Fibroblast of pulmonary artery (primary cell): ENCODE results near the gene NANP.

Experiments used
- DNase-seq: peaks from one replicate; pipeline ENCODE4 v3.0.0-alpha.2; 2010; ENCODE audit warnings: low read depth
- H3K4me3 ChIP-seq: replicated peaks from 2 replicates; pipeline ENCODE4 v1.5.1; 2011; ENCODE audit warnings: low read depth, mild to moderate bottlenecking, control low read depth, low read length, moderate library complexity
- TF ChIP-seq, protein P1 (sequence below): IDR thresholded peaks from 2 replicates; pipeline ENCODE4 v1.5.1; 2011; ENCODE audit warnings: mild to moderate bottlenecking, control low read depth, low read length, inconsistent platforms; ENCODE audit errors: missing control alignments

NANP gene

DNA sequence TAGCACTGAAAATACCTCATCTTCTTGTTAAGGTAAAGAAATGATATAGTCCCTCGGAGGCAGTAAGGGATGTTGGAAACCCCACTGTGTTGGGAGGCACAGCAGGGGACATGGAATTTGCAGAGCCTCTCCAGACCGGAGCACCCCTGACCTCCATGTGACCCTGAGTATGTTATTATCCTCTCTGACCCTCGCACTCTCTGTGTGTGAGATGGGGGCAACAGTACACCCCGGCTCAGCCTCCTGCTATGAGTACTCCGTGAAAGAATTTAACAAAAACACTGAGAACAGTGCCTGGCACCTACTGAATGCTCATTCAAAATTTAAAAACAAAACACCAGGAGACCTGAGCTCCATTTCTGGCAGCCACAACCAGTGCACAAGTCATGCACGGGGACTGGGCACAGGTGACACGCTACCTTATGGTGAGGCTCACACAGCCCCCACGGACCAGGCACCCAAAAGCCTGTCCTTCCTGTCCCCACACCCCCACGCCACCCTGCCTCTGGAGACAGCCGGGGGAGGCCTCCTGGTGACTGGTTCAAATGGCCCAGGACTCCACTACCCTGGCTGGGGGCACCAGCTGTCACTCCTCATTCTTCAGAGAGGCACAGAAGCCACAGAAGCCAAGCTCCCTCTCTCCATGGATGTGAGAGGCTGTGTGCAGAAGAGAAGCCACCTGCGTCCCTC is 44.6 kb downstream of the NANP start:
- TF ChIP-seq, protein P1, sequence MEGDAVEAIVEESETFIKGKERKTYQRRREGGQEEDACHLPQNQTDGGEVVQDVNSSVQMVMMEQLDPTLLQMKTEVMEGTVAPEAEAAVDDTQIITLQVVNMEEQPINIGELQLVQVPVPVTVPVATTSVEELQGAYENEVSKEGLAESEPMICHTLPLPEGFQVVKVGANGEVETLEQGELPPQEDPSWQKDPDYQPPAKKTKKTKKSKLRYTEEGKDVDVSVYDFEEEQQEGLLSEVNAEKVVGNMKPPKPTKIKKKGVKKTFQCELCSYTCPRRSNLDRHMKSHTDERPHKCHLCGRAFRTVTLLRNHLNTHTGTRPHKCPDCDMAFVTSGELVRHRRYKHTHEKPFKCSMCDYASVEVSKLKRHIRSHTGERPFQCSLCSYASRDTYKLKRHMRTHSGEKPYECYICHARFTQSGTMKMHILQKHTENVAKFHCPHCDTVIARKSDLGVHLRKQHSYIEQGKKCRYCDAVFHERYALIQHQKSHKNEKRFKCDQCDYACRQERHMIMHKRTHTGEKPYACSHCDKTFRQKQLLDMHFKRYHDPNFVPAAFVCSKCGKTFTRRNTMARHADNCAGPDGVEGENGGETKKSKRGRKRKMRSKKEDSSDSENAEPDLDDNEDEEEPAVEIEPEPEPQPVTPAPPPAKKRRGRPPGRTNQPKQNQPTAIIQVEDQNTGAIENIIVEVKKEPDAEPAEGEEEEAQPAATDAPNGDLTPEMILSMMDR, result no peak
- DNase-seq, result no peak
- H3K4me3 ChIP-seq, result no peak overlapping the region

GRCh38 chr20:25576783-25577530 is 46.9 kb downstream of the NANP start:
- H3K4me3 ChIP-seq, result no peak overlapping the region
- TF ChIP-seq, protein P1, result no peak
- DNase-seq, result no peak

GRCh38 chr20:25574411-25574810 is 49.4 kb downstream of the NANP start:
- peak; percentile 61 for DNase-seq
- TF ChIP-seq, protein P1, result peak; percentile 55
- H3K4me3 ChIP-seq, result no peak overlapping the region

DNA sequence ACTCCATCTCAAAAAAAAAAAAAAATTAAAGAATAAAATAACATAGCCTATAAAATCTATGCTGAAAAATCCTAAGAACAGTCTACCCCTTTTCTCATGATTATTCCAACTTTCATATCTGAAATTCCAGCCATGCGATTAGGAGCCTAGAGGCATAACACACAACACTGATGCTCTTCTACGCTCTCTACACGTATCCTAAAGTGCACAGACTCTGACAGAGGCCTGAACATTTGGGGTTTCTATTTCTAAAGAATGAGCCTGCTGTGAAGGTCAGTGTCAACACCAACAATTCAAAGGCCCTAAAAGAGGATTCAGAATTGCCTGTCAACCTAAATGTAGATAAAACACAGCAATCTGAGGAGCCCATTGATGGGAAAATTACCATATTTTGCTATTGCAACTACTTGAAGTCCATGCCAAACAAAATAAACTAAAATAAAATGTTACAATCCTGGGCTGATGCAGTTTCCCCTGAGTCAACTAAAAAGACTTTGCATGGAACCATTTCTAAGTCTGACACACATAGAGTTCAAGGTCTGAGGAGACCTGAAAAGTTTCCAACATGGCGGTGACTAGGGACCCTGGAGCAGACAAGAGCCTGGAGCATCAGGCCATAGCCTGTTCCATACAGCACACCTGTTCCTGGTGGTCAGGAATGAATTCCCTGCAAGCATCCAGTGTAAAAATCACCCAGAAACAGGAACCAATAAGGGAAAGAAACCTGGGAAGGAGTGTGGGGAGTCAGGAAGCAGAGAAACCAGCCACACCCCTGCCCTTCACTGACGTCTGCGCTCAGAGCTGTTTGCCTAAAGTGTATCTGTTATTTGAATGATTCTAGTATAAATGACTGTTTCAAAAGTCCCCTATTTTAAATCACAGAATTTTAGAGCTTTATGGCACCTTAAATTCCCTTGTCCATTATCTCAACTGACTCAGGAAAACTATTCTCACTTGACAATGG is 50.2 kb downstream of the NANP start:
- H3K4me3 ChIP-seq, result no peak overlapping the region
- DNase-seq, result peak; percentile 60
- TF ChIP-seq, protein P1, result no peak

DNA sequence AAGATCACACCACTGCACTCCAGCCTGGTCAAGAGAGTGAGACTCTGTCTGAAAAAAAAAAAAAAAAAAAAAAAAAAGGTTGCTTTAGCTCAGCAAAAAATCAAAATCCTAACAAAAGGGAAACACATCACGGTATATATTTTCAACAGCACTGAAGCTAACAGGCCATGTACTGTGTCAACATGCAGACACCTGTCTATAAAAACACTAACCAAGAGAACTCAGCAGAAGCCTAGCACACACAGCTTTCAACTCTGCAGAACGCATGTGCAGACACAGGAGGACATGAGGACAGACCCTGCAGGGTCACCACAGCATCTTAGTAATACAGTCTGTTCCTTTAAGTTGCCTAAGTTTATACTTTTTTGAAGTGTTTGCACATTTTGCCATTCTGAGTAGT is 52.0 kb downstream of the NANP start:
- H3K4me3 ChIP-seq, result no peak overlapping the region
- TF ChIP-seq, protein P1, result no peak
- no peak for DNase-seq

GRCh38 chr20:25571240-25571639 is 52.6 kb downstream of the NANP start:
- no peak for DNase-seq
- H3K4me3 ChIP-seq, result no peak overlapping the region
- TF ChIP-seq, protein P1, result no peak
